GM18517 (cell line): ENCODE results near the gene CFAP61.
A peak's percentile ranks its signal among the peaks of the same experiment; 100 is the strongest.
"Not testable (repeated sequence)": the region's sequence is repeated elsewhere in the genome, so short reads cannot be mapped to it uniquely, and the experiment has no call there.

Experiments used
- ATAC-seq: cut with Tn5 transposase; IDR thresholded peaks from one replicate; pipeline ENCODE4 v1.9.1; 2021; ENCODE audit warnings: mild to moderate bottlenecking, moderate library complexity; ENCODE audit not compliant: unreplicated experiment

The CFAP61 gene

DNA sequence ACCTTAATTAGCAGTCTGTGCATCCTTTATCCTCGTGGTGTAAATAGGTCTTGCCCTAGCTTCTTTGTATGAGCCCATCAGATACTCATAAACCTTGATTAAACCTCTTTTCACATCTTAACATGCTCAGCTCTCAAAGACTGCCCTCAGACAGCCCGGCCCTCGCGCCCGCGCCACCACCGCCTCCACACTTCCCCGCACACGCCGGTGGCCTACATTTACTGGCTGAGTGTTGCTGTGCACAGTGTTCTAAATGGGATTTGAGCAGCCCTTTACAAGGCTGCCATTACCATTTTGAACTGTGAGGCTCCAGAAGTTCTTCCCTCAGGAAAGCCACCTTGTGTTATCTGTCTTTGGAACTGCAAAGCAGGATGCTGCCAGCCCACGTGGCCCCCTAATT, 252.6 kb downstream of the CFAP61 start:
- ATAC-seq: no peak

GRCh38 chr20:20312562-20312961, 260.2 kb downstream of the CFAP61 start:
- ATAC-seq: no peak

- peak; percentile 93 for ATAC-seq
Observed at GRCh38 chr20:20317195-20317594, 264.9 kb downstream of the CFAP61 start.

DNA sequence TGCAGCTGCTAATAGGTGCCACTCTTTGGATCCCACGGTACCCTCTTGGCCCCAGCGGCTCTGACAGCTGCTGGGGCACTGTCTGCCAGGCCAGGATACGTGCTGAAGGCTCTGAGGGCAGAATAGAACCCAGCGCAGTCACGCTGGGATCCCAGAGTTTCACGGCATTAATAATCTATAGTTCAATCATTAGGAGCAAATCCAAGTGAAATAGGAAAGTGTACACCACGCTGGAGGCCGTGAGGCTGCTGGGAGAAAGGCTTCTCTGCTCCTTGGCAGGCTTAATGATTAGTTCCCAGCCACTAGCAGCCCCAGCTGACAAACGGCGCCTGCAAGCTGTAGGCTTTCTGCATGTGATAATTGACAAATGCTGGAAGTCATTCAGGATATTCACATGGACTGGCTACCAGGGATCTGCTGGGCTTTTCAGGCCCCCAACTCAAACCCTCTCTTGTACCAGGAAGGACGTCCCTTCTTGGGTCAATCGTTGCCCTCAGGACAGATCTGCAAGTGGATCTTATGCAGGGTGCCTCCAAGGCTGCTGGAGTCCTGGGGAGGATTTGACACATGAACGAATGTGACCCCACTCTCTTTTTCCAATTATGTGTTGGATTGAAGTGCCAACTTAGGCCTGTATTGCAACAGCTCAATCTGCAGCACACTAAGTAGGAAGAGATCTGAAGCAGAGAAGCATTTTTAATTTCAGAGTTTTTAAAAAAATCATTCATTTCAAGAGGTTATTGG, 265.5 kb downstream of the CFAP61 start:
- ATAC-seq: no peak

GRCh38 chr20:20318365-20319161, 266.2 kb downstream of the CFAP61 start:
- no peak for ATAC-seq

GRCh38 chr20:20321134-20321533, 268.8 kb downstream of the CFAP61 start:
- no peak for ATAC-seq

DNA sequence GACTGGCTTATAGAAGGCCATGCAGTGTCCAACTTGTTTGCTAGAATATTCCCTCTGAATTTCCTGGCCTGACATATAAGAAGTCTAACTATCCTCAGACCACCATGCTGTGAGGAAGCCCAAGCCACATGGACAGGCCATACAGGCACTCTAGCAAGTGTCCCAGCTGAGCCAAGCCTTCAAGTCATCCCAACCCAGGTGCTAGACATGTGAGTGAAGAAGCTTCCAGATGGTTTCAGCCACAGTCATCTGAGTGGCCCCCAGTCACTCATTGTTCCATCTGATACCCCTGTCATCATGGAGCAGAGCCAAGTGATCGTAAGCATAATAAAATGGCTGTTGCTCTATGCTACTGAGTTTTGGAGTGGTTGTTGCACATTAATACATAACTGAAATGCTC, 269.6 kb downstream of the CFAP61 start:
- no peak for ATAC-seq

DNA sequence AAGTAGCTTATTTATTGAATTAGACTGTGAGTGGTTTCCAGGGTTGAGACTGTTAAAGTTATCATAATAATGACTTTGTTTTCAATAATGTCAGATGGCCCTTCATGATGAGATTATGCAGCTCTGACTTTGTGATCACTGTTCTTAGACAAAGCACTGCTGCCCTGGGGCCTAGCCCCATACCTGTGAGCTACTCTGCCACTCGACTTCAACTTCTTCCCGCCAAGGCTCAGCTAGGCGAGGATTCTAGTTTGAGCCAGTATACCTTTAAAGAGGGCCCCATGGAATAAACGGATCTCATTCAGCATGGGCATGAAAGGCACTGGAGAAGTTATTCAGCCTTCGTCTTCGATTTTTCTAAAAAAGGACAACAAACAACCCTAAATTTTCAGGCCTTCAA, 270.6 kb downstream of the CFAP61 start:
- ATAC-seq: no peak

- no peak for ATAC-seq
Observed at GRCh38 chr20:20327746-20328145, 275.4 kb downstream of the CFAP61 start.

DNA sequence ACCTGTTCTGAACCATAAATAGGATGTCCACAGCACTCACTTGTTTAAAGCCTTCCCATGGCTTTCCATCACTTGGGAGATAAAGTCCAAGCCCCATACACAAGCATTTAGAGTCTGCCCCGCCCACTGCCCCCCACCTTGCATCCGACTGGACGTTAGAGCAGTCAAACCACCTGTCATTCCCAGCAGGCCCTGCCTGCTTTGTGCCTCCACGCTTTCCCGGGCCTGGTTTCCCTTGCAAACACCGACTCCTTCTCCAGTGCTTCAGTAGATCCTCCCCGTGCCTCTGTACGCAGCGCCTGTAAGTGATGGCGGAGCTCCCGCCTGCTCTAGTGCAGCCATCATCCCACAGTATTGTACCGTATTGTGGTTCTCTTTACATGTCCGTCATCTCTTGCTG, 277.2 kb downstream of the CFAP61 start:
- no peak for ATAC-seq

GRCh38 chr20:20331156-20331555, 278.8 kb downstream of the CFAP61 start:
- ATAC-seq: no peak

DNA sequence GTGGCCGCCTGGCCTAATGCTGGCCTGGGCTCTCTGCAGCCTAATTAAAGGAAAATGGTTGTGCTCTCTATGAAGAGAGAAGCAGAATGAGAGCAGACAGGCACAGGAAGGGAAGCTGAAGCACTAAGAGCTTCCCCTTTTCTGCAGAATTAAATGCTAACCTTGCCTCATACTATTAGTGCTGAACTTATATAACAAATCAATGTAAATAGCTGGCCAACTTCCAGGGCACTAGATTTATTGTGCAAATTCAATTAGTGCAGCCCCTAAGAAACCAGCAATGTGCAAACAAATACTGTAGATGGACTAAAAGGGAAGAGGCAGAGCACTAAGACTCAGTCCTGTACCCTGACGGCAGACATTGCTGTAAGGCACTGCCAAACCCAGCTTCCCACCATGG, 279.5 kb downstream of the CFAP61 start:
- no peak for ATAC-seq

GRCh38 chr20:20333866-20334265, 281.5 kb downstream of the CFAP61 start:
- peak; percentile 19 for ATAC-seq

DNA sequence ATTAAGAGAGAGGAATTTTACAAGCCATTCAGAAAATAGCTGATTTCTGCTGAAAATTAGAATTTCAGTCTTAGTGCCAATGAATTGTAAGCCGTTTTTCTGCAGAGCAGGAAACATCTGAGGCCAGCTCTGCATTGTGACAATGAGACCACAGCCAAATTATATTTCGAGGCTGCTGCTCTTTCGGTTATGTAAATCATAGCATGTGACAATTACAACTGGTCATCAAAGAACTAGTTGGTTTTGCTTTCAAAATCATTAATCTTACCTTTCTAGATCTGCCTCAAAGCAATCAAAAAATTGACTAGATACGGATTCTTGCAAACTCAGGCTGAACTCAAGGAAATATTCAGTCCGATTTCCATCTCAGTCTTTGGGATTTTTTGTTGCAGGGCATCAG, 282.2 kb downstream of the CFAP61 start:
- ATAC-seq: peak; percentile 98

DNA sequence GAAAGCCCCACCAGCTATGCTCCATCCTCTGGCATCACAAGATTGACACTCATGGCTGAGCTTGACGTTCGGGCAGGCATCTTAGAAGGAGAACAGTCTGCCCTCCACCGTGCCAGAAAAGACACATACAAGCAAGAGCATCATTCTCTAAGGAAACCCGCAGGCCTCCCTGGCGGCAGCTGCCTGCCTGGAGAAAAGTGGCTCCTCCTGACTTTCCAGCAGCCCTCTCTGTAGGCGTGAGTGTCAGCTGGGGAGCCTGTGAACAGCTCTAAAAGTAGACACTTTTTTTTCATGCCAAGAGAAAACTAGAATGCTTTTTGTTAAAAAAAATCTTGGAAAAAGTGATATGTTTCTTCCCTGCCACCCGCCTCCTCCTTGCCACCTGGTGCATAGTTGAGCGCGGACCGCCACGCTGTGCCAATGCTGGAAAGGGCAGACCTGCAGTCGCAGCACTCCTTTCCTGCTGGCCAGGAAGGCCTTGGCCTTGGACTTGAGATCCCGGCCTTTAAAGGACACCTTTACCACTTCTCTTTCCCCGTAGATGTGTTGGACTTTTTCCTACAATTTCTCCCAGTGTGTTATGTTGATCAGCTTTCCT, 285.9 kb downstream of the CFAP61 start:
- no peak for ATAC-seq

GRCh38 chr20:20340443-20340842, 288.1 kb downstream of the CFAP61 start:
- ATAC-seq: no peak

DNA sequence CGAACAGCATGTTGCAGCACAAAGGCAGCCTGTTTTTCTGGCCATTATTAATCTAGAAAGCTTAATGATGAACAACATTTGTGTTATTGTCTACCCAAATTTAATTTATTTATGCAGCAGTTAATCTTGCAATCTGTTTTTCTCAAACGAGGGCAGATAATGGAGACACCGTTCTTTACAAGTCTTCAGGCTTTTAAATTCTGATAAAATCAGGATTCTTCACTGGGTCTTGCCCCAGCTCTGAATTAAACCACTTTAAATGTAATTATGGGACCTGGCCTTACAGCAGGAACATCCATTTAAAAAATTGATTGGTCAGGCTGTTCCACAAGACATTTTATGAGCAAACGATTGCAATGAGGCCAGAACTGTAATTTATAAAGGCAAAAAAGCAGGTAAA, 289.0 kb downstream of the CFAP61 start:
- no peak for ATAC-seq

DNA sequence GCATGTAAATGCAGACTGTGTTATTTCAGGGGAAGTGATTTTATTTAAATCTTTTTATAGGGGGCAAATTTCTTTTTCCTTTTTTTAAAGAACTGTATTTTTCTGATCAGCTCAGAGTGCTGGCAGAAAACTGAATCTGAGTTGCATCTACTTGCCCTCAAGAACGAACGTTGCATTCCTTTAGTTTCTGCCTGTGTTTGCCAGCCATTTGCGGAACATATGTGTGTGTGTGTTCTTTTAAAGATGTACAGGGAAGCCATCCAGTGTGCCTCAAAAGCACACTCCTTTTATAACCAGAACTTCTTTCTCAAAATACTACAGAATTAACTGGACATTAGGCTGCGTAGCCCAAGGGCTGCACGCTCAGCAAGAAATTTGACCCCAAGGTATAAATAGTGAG, 289.7 kb downstream of the CFAP61 start:
- no peak for ATAC-seq

GRCh38 chr20:20343932-20344331, 291.6 kb downstream of the CFAP61 start:
- ATAC-seq: no peak

GRCh38 chr20:20344476-20344875, 292.1 kb downstream of the CFAP61 start:
- no peak for ATAC-seq

DNA sequence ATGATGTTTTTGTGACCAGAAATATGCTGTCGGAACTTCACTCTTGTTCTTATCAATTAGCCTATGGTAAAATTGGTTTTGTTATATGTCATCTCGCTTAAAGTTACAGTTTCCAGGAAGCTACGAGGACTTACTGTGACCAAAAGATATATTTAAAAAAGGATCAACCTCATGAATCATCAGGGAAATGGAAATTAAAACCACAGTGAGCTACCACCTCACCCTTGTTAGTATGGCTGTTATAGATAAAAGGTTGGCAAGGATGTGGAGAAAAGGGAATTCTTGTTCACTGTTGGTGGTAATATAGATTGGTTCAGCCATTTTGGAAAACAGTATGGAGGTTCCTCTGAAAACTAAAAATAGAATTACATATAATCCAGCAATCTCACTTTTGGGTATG, 301.2 kb downstream of the CFAP61 start:
- ATAC-seq: no peak

- not testable (repeated sequence) for ATAC-seq
Observed at GRCh38 chr20:20355503-20355902, 303.2 kb downstream of the CFAP61 start.
